Left cardiac atrium (tissue), 4 donors: ENCODE measurements around the gene KDELR3. TPM values are rescaled to one million over a fixed set of nuclear protein-coding genes. Genes with fewer than 3 reads are reported as not detected.

Experiments
- ATAC-seq, 2 donors: fragments of 200-7000 bp; cut with Tn5 transposase; one replicate each; pipeline ENCODE4 v1.9.1; 2020; ENCODE audit warnings: mild to moderate bottlenecking in 2 of 2, moderate library complexity in 2 of 2
- DNase-seq: peaks from one replicate; pipeline ENCODE4 v3.0.0-alpha.2; 2020
- intact Hi-C, 2 donors: fragments of 100-400 bp; cut with DNase I; formaldehyde crosslinking; loops; one replicate each; pipeline versions ENCODE4 v1.14.1 to v1.15.1; 2022 to 2023
- total RNA-seq, 2 donors: library from RNA; stranded (reverse); fragmentation: NEBNext Ultra II Directional; extraction: Animal tissue kit (Norgen Biotek cat#: 25700); gene quantifications; one replicate each; pipeline ENCODE4 v1.2.1, GENCODE V29; 2021
- donor health status: DM: no; HTN: yes; CAD: no.
- donor health status: DM: no; HTN: yes; CAD: no; lungs with severe emphysema.
- donor health status: DM: yes; HTN: yes; CAD: no.
- donor health status: Dilated cardiomyopathy.

Gene KDELR3
- total RNA-seq, 2 donors from 2014 or later: 9.2 to 10.1 TPM

DNA sequence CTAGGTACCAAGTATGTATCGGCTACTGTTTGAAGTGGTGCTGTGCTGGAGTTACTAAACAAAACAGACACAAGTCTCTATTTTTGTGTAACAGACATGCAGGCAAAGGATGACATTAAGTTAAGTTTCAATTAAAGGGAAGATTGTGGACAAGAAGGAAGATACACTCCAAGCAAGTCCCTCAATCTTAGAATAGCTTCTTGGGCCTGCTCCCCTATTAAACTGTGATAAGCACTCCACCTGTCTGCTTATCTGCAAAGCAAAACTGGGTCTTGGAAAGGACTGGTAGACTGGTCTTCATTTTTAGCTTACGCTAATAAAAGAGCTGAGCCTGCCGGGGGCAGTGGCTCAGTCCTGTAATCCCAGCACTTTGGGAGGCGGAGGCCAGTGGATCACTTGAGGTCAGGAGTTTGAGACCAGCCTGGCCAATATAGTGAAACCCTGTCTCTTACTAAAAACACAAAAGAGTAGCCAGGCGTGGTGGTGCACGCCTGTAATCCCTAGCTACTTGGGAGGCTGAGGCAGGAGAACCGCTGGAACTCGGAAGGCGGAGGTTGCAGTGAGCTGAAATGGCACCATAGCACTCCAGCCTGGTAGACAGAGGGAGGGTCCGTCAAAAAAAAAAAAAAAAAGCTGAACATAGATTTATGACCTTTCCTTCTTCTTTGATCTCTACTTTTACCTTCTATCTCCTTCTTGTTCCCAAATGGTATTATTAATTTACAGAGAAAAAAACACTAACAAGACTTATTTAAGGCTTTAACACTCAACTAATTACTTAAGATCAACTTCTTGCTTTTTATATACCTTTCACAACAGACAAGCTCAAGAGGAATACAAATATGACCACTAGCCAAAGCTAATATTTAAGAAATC, 34.1 kb downstream of the KDELR3 start:
- intact Hi-C loops: loop anchor here in 1 of 2 donors (10.0 kb wide), 1 partner anchor 63 kb away; no protein-coding TSS in a partner anchor
- ATAC-seq: no peak
- no peak for DNase-seq

DNA sequence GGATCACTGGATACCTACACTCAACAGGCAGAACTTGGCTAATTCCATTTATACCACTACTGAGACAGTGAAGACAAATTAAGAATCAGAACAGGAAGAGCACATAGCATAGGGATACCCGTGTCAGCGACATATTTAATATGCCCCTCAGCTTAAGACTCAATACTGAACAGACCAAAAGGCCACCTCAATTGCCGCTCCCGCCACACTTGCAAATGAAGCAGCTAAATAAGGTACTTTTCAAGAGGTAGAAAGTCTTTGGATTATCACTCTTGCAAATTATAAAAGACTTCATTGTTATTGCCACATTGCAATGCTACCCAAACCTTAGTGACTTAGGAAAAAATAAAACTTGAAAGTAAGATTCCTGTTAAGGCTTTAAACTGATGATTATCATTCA, 35.1 kb downstream of the KDELR3 start:
- no peak for ATAC-seq
- intact Hi-C loops: loop anchor here in 1 of 2 donors (10.0 kb wide), 1 partner anchor 62 kb away; no protein-coding TSS in a partner anchor
- no peak for DNase-seq

DNA sequence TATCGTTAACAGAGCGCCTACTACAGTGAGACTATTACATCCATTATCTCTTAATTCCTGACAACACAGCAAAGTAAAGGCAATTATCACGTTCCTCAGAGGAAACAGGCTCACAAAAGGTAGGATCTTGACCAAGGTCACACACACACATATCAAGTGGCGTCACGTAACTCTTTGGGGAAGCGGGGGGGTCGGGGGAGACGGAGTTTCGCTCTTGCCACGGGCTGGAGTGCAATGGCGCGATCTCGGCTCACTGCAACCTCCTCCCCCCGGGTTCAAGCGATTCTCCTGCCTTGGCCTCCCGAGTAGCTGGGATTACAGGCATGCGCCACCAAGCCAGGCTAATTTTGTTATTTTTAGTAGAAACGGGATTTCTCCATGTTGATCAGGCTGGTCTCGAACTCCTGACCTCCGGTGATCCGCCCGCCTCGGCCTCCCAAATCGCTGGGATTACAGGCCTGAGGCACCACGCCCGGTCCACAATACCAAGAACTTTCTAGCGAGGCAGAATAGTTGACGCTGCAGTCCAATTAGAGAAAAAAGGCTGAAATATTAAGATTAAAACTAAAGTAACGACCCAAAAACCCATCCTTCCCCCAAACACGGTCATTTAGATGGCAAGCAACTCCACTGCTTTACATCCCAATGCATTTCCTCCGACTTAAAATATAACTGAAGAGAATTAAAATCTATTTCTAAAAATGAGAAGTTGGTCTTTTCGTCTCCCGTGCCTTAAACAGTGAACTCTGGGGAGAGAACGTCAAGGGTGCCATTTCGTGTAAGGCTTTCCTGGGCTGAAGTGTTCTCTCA, 37.0 kb downstream of the KDELR3 start:
- ATAC-seq (peak in 1 of 2 donors; percentile 13), DNase-seq (peak; percentile 69)
- intact Hi-C loops: loop anchor here (5.0 to 10.0 kb wide), 2 partner anchors 60 to 62 kb away; no protein-coding TSS in a partner anchor

DNA sequence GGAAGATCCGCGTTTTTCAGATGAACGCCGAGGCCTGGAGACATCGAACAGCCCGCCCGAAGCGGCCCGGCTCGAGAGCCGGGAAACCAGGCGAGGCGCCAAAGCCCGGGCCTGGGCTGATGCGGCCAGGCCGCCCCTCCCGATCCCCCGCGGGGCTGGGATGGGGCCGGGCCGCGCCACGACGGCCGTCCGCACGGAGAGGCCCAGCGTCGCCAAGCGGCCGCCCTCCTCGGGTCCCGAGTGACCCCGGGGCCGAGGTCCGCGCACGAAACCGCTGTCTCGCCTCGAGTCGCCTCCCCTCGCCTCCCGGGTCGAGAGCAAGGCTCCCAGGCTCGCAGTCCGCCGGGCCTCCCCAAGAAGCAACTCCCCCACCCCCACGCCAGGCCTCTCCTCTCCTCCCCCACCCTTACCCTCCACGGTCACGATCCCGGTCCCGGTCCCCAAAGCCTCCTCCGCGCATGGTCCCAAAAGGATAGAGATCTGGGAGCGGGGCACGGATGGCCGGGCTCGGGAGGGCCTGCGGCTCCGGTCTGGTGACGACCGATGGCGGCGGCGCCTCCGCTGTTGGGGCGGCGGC, 37.7 kb downstream of the KDELR3 start:
- ATAC-seq (peak; percentile 83 to 88), DNase-seq (peak; percentile 85)
- intact Hi-C loops: loop anchor here (5.0 to 10.0 kb wide), 2 partner anchors 59 to 62 kb away; no protein-coding TSS in a partner anchor

DNA sequence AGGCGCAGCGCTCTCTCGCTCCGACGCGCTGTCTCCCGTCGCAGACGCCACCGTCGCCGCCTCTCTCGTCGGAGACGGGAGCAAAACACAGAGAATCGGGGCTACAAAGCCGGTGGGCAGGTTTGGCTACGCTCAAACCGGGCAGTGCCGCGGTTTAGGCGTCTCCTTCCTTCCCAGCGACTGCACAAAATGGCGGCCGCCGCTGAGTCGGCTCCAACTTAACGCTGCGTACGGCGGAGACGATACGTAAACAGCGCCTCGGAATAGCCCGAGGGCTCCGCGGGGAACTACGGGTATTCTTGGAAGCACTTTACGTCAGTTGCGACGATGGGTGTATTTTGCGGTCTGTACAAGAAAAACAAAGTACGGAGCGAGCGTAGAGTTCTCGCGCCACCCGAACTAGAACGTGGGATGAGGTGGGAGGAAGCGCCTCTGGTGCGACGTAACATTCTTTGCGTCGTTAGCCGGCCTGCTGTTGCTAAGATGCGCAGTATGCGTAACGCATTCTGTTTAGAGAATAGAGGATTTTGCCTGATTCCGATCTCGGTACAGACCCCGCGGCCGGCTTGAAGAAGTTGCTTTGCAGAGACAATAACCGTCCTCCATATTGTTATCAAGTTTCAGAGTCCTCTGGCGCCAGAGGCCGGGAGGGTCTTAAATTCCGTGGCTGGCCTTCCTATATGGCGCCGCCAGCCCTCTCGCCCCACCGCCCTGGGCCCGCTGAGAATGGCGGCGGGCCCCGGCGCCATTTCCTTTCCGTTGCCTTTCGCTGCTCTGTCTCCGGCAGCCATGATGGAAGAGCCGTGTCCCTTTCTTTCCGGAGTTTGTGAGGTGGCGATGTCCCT, 38.4 kb downstream of the KDELR3 start, which contains the start of gene DDX17:
Gene DDX17 (minus strand): TSS at position 194 of the 845 bp plus-strand sequence.
- intact Hi-C loops: loop anchor here (5.0 to 10.0 kb wide), 2 partner anchors 58 to 61 kb away; no protein-coding TSS in a partner anchor
- peak; percentile 88 for ATAC-seq
- DNase-seq: peak; percentile 91

DNA sequence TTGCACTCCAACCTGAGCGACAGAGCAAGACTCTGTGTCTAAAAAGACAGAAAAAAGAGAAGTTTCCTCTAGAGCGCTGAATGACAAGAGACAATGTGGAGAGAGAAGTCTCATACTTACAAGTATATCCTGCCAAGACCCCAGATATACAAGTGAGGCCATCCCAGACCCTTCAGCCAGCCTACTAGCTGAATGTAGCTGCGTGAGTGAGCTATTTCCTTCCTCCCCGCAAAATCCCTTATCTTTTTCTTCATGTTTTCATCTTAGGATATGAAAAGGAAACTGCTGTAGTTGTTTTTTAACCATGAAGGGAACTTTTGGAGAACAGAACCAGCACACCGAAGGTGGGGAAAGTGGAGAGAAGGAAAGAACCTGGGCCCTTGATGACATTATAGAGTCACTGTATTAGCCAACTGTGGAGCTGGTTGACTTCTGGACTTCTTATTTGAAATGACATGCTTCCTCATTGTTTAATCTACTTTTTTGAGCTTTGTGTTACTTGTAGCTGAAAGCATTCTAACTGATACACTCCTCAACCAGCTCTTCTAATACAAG, 42.6 kb downstream of the KDELR3 start:
- ATAC-seq (no peak), DNase-seq (no peak)
- intact Hi-C loops: no loop called here

DNA sequence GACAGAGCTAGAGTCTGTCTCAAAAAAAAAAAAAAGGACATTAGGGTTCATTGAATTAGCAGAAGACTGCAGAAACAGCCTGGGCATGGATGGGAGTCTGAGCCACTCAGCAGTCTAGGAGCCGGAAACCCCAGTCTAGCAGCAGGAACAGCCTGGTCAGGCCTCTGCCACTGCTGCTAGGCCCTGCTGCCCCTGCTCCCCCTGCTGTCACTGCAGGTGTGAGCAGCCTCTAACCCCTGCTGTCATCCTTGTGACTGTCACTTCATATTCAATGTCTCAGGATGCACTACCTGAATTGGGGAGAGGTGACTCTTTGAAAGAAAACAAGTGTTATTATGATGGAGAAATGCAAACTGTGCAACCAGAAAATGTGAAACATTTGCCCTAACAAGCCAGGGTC, 45.2 kb downstream of the KDELR3 start:
- DNase-seq (no peak), ATAC-seq (peak in 1 of 2 donors; percentile 40)
- intact Hi-C loops: no loop called here

DNA sequence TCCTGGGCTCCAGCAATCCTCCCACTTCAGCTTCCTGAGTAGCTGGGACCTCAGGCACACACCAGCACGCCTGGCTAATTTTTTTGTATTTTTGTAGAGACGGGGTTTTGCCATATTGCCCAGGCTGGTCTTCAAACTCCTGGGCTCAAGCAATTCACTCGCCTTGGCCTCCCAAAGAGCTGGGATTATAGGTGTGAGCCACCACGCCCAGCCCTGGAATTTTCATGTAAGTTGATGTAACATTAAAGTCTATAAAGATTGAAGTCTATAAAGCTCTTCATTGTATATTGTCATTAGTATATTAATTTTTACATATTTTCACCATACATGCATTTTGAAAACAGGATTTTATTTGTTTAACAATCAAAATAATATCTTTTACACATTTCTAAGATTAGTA, 50.7 kb downstream of the KDELR3 start:
- intact Hi-C loops: no loop called here
- DNase-seq: no peak
- ATAC-seq: no peak

DNA sequence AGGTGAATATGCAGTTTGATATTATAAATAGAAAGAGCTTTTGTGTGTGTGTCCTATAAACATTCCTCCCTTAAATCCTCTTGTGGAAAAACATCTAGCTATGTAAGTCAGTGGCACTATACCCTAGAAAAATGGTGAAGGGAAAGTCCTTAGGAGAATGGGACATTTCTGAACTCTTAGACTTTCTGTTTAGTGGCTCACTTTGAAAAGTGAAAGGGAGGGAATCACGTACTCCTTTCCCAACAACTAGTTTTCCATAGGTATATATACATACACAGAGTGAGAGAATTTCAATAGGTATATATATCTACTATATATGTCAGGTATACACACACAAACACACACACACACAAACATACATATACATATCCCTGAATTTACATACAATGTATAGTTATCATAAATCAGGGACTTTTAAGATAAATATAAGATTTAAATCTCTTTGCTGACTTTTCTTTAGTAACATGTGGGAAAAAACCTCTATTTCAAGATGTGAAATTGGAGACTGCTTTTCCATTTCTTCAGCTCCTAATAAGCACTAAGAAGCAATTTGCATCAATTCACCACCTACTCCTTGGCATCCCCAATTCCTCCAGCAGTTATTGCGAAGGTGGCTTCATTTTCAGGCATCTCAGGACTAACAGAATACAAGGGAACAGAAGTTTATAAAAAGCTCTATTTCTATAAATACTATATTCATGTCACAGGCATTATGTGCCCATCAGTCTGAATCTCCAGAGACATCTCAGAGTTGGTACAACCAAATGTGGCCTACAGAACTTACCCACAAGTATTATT, 51.8 kb downstream of the KDELR3 start:
- ATAC-seq: no peak
- no peak for DNase-seq
- intact Hi-C loops: no loop called here

DNA sequence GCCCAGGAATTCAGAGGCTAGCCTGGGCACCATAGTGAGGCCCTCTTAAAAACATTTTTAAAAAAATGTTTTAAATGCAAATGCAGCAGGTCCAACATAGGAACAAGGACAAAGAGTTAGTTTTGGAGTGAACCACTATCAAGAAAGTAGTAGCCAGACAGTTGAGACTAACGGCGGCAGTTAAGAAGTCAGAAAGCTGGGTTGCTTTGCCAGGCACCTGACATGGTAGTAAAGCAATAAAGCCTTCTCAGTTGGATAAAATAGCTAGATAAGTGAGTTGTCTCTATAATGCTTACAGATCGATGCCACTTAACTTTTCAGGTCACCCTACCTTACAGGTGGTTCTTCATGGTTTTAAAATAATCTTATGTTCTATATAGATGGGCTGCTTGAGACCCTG, 55.1 kb downstream of the KDELR3 start:
- ATAC-seq (no peak), DNase-seq (no peak)
- intact Hi-C loops: no loop called here

DNA sequence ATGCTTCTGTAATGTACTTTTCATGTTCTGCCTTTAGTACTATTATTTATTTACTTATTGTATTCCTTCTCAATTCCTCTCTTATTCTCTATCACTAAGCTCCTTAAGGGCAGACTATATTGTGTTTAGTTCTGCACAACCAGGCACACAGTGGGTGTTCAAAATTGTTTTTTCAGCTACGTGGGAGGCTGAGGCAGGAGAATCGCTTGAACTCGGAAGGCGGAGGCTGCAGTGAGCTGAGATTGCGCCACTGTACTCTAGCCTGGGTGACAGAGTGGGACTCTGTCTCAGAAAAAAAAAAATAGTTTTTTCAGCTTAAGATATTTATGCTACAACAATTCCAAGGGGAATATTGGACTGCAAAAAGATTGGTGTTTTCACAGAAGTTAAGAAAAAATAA, 55.6 kb downstream of the KDELR3 start:
- no peak for ATAC-seq
- intact Hi-C loops: no loop called here
- no peak for DNase-seq

DNA sequence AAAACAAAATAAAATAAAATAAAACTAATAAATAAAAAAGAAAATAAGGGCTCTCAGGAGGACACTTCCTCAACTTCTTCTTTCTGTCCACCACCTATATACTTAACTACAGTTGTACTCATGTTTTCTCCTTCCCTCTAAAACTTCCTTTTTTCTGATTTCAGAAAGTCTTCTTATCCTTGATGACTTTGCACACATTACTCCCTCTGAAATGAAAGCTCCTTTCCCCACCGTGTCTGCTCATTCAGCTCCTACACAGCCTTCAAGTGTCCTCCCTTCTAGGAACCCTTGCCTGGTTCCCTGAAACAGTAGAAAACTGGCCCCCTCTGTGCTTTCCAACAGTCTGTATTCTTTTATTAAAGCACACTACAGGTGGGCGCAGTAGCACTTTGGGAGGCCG, 56.5 kb downstream of the KDELR3 start:
- no peak for DNase-seq
- no peak for ATAC-seq
- intact Hi-C loops: no loop called here

DNA sequence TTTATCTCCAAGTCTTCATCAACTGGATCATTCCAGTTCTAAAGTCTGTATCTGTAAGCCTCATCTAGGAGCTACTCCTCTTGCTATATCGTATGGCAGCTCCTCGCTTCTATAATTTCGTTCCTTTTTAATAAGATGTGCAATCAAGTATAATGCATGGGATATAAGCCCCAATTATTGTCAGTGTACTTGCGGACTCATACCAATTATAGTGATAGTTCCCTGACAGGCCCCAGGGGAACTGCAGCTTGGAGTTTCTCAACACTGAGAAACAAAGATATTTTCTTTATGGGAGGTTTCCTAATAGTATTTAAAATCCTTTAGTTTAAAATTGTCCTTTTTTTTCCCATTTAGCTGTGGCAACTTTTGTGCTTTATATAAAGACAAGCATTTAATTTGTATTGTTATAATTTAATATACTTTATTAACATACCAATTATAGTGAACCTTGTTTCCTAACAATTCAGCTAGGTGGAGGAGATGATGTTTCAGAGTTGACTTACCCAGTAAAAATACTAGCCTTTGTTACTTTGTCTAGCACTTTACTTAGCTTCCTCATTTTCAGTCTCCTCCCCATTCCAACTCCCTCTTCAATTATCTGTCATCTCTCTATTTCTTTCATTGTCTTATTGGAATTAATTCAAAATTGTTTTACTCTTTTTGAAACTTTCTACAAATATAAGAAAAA, 63.5 kb downstream of the KDELR3 start:
- intact Hi-C loops: no loop called here
- ATAC-seq: no peak

More for the DNA sequence above, 63.5 kb downstream of the KDELR3 start:
- no peak for DNase-seq
